Measurements from ENCODE around the gene ATF6.

Gene ATF6

GRCh38 chr1:161731981-161732718 is 34.0 kb upstream of the ATF6 start:
- TF ChIP-seq SPI1 (IDR thresholded peaks at IDR 0.05; ENCODE audit: low read depth, low read length) (no peak), TAF1 (IDR thresholded peaks at IDR 0.05; ENCODE audit: low read depth, low read length) (no peak), POLR2A (IDR thresholded peaks at IDR 0.05; ENCODE audit: low read depth, low read length) (no peak), PAX5 (IDR thresholded peaks at IDR 0.05; ENCODE audit: insufficient read depth, low read length, severe bottlenecking) (no peak)
- DNase-seq (ENCODE audit: insufficient read length, low spot score) (no peak), FAIRE-seq (no peak)

GRCh38 chr1:161733526-161733925 is 32.6 kb upstream of the ATF6 start:
- no peak for TF ChIP-seq PAX5 (IDR thresholded peaks at IDR 0.05; ENCODE audit: insufficient read depth, low read length, severe bottlenecking)
- TF ChIP-seq SPI1 (IDR thresholded peaks at IDR 0.05; ENCODE audit: low read depth, low read length), result no peak
- no peak for TF ChIP-seq POLR2AphosphoS5 (IDR thresholded peaks at IDR 0.05; ENCODE audit: low read depth, low read length)
- TF ChIP-seq POLR2A (IDR thresholded peaks at IDR 0.05; ENCODE audit: low read depth, low read length), result no peak
- no peak for TF ChIP-seq TAF1 (IDR thresholded peaks at IDR 0.05; ENCODE audit: low read depth, low read length)
- no peak for FAIRE-seq
- no peak for DNase-seq (ENCODE audit: insufficient read length, low spot score)

- FAIRE-seq (no peak), DNase-seq (ENCODE audit: insufficient read length, low spot score) (no peak)
- no peak for TF ChIP-seq POLR2A (IDR thresholded peaks at IDR 0.05; ENCODE audit: low read depth, low read length)
- no peak for TF ChIP-seq PAX5 (IDR thresholded peaks at IDR 0.05; ENCODE audit: insufficient read depth, low read length, severe bottlenecking)
- no peak for TF ChIP-seq POLR2AphosphoS5 (IDR thresholded peaks at IDR 0.05; ENCODE audit: low read depth, low read length)
- no peak for TF ChIP-seq TAF1 (IDR thresholded peaks at IDR 0.05; ENCODE audit: low read depth, low read length)
- TF ChIP-seq SPI1 (IDR thresholded peaks at IDR 0.05; ENCODE audit: low read depth, low read length), result no peak
- no peak for TF ChIP-seq POU2F2 (IDR thresholded peaks at IDR 0.05; ENCODE audit: low read depth, low read length)
Measured at GRCh38 chr1:161735837-161736236, 30.3 kb upstream of the ATF6 start.

- DNase-seq (ENCODE audit: insufficient read length, low spot score) (no peak), FAIRE-seq (peak; percentile 5)
- TF ChIP-seq POLR2AphosphoS5 (IDR thresholded peaks at IDR 0.05; ENCODE audit: low read depth, low read length) (no peak), SPI1 (IDR thresholded peaks at IDR 0.05; ENCODE audit: low read depth, low read length) (no peak), PAX5 (IDR thresholded peaks at IDR 0.05; ENCODE audit: insufficient read depth, low read length, severe bottlenecking) (no peak), POU2F2 (IDR thresholded peaks at IDR 0.05; ENCODE audit: low read depth, low read length) (no peak), POLR2A (IDR thresholded peaks at IDR 0.05; ENCODE audit: low read depth, low read length) (no peak), TAF1 (IDR thresholded peaks at IDR 0.05; ENCODE audit: low read depth, low read length) (no peak)
Measured at GRCh38 chr1:161736335-161736969, 29.7 kb upstream of the ATF6 start.

GRCh38 chr1:161737625-161738024 is 28.5 kb upstream of the ATF6 start:
- FAIRE-seq (peak; percentile 59), DNase-seq (ENCODE audit: insufficient read length, low spot score) (no peak)
- TF ChIP-seq POLR2A (IDR thresholded peaks at IDR 0.05; ENCODE audit: low read depth, low read length) (no peak), PAX5 (IDR thresholded peaks at IDR 0.05; ENCODE audit: insufficient read depth, low read length, severe bottlenecking) (no peak), TAF1 (IDR thresholded peaks at IDR 0.05; ENCODE audit: low read depth, low read length) (no peak), POU2F2 (IDR thresholded peaks at IDR 0.05; ENCODE audit: low read depth, low read length) (no peak), SPI1 (IDR thresholded peaks at IDR 0.05; ENCODE audit: low read depth, low read length) (no peak), POLR2AphosphoS5 (IDR thresholded peaks at IDR 0.05; ENCODE audit: low read depth, low read length) (no peak)

- no peak for TF ChIP-seq POU2F2 (IDR thresholded peaks at IDR 0.05; ENCODE audit: low read depth, low read length)
- TF ChIP-seq TAF1 (IDR thresholded peaks at IDR 0.05; ENCODE audit: low read depth, low read length), result no peak
- TF ChIP-seq POLR2A (IDR thresholded peaks at IDR 0.05; ENCODE audit: low read depth, low read length), result 0 out of 2 replicates have a peak, but pooled peaks have one; percentile 42
- peak; percentile 49; the same call in 1 of the 2 replicates for TF ChIP-seq POLR2AphosphoS5 (IDR thresholded peaks at IDR 0.05; ENCODE audit: low read depth, low read length)
- TF ChIP-seq SPI1 (IDR thresholded peaks at IDR 0.05; ENCODE audit: low read depth, low read length), result peak; percentile 25
- FAIRE-seq, result peak; percentile 93
- no peak for DNase-seq (ENCODE audit: insufficient read length, low spot score)
Measured at GRCh38 chr1:161738627-161739287, 27.4 kb upstream of the ATF6 start.

GRCh38 chr1:161739865-161740566 is 26.1 kb upstream of the ATF6 start:
- DNase-seq (ENCODE audit: insufficient read length, low spot score) (no peak), FAIRE-seq (peak; percentile 90)
- TF ChIP-seq POLR2AphosphoS5 (IDR thresholded peaks at IDR 0.05; ENCODE audit: low read depth, low read length) (no peak), POU2F2 (IDR thresholded peaks at IDR 0.05; ENCODE audit: low read depth, low read length) (peak; percentile 45; the same call in 1 of the 2 replicates), SPI1 (IDR thresholded peaks at IDR 0.05; ENCODE audit: low read depth, low read length) (peak; percentile 97), POLR2A (IDR thresholded peaks at IDR 0.05; ENCODE audit: low read depth, low read length) (no peak)

- TF ChIP-seq PAX5 (IDR thresholded peaks at IDR 0.05; ENCODE audit: insufficient read depth, low read length, severe bottlenecking) (no peak), POLR2A (IDR thresholded peaks at IDR 0.05; ENCODE audit: low read depth, low read length) (no peak), POU2F2 (IDR thresholded peaks at IDR 0.05; ENCODE audit: low read depth, low read length) (no peak), SPI1 (IDR thresholded peaks at IDR 0.05; ENCODE audit: low read depth, low read length) (no peak), POLR2AphosphoS5 (IDR thresholded peaks at IDR 0.05; ENCODE audit: low read depth, low read length) (no peak), TAF1 (IDR thresholded peaks at IDR 0.05; ENCODE audit: low read depth, low read length) (no peak)
- DNase-seq (ENCODE audit: insufficient read length, low spot score) (no peak), FAIRE-seq (no peak)
Measured at GRCh38 chr1:161740921-161741320, 25.2 kb upstream of the ATF6 start.

- FAIRE-seq (no peak), DNase-seq (ENCODE audit: insufficient read length, low spot score) (no peak)
- TF ChIP-seq POLR2AphosphoS5 (IDR thresholded peaks at IDR 0.05; ENCODE audit: low read depth, low read length) (no peak), POLR2A (IDR thresholded peaks at IDR 0.05; ENCODE audit: low read depth, low read length) (no peak), TAF1 (IDR thresholded peaks at IDR 0.05; ENCODE audit: low read depth, low read length) (no peak), POU2F2 (IDR thresholded peaks at IDR 0.05; ENCODE audit: low read depth, low read length) (no peak), SPI1 (IDR thresholded peaks at IDR 0.05; ENCODE audit: low read depth, low read length) (no peak), PAX5 (IDR thresholded peaks at IDR 0.05; ENCODE audit: insufficient read depth, low read length, severe bottlenecking) (no peak)
Measured at GRCh38 chr1:161743231-161743630, 22.9 kb upstream of the ATF6 start.

All from GM12891 (cell line).